ENCODE results near the gene SH2B2.
"Not testable (repeated sequence)": the region's sequence is repeated elsewhere in the genome, so short reads cannot be mapped to it uniquely, and the experiment has no call there.

SH2B2 gene

GRCh38 chr7:102287111-102287980, 678 bp downstream of the SH2B2 start:
- DNase-seq (ENCODE audit: low read depth): no peak

GRCh38 chr7:102287981-102288278, 1.3 kb downstream of the SH2B2 start:
- DNase-seq (ENCODE audit: low read depth): no peak

- DNase-seq (ENCODE audit: low read depth): no peak
Measured at GRCh38 chr7:102288285-102288930, 1.7 kb downstream of the SH2B2 start.

GRCh38 chr7:102289057-102289456, 2.4 kb downstream of the SH2B2 start:
- DNase-seq (ENCODE audit: low read depth): no peak

- no peak for DNase-seq (ENCODE audit: low read depth)
Measured at GRCh38 chr7:102291056-102291915, 4.6 kb downstream of the SH2B2 start.

GRCh38 chr7:102291916-102292267, 5.2 kb downstream of the SH2B2 start:
- no peak for DNase-seq (ENCODE audit: low read depth)

- no peak for DNase-seq (ENCODE audit: low read depth)
Measured at GRCh38 chr7:102292813-102293798, 6.4 kb downstream of the SH2B2 start.

GRCh38 chr7:102294589-102294988, 7.9 kb downstream of the SH2B2 start:
- DNase-seq (ENCODE audit: low read depth): no peak

- DNase-seq (ENCODE audit: low read depth): no peak
Measured at GRCh38 chr7:102295346-102296178, 8.9 kb downstream of the SH2B2 start.

- DNase-seq (ENCODE audit: low read depth): no peak
Measured at GRCh38 chr7:102296179-102296438, 9.4 kb downstream of the SH2B2 start.

- DNase-seq (ENCODE audit: low read depth): no peak
Measured at GRCh38 chr7:102296514-102296913, 9.8 kb downstream of the SH2B2 start.

- no peak for DNase-seq (ENCODE audit: low read depth)
Measured at GRCh38 chr7:102297487-102298218, 11.0 kb downstream of the SH2B2 start.

GRCh38 chr7:102300643-102301221, 14.1 kb downstream of the SH2B2 start:
- no peak for DNase-seq (ENCODE audit: low read depth)

- DNase-seq (ENCODE audit: low read depth): not testable (repeated sequence)
Measured at GRCh38 chr7:102301367-102301766, 14.7 kb downstream of the SH2B2 start.

- no peak for DNase-seq (ENCODE audit: low read depth)
Measured at GRCh38 chr7:102302025-102302424, 15.4 kb downstream of the SH2B2 start.

GRCh38 chr7:102303669-102304422, 17.2 kb downstream of the SH2B2 start:
- no peak for DNase-seq (ENCODE audit: low read depth)

GRCh38 chr7:102304668-102305067, 18.0 kb downstream of the SH2B2 start:
- no peak for DNase-seq (ENCODE audit: low read depth)

- no peak for DNase-seq (ENCODE audit: low read depth)
Measured at GRCh38 chr7:102305414-102306268, 19.0 kb downstream of the SH2B2 start.
